IMR-90 (cell line): ENCODE results near the gene CYBRD1. TPM values are rescaled to one million over a fixed set of nuclear protein-coding genes. Genes with fewer than 3 reads are reported as not detected.

Experiments
- ATAC-seq: fragments of 200-7000 bp; cut with Tn5 transposase; 2 replicates; pipeline ENCODE4 v1.9.1; 2020; ENCODE audit warnings: low read depth, mild to moderate bottlenecking, moderate library complexity
- BruUV-seq: library from RNA; stranded (reverse); fragments of 400-500 nt; replicated peaks from 2 replicates; lab custom pipeline; 2021; lab: Mats Ljungman, UMichigan
- CTCF ChIA-PET: fragments of 300-600 bp; formaldehyde crosslinking; extraction: SDS; loops from one replicate; lab custom pipeline; 2021; ENCODE audit warnings: antibody characterized with exemption; lab: Yijun Ruan, JAX
- POLR2A ChIA-PET: fragments of 300-600 bp; sonication (Branson Sonifier 250); formaldehyde crosslinking; loops from one replicate; lab custom pipeline; 2022; ENCODE audit warnings: antibody characterized with exemption; ENCODE audit not compliant: unreplicated experiment; lab: Charles Lee
- DNase-seq: peaks from one replicate; pipeline ENCODE4 v3.0.0; 2013
- H2AFZ ChIP-seq: replicated peaks from 2 replicates; pipeline ENCODE3; 2013; ENCODE audit warnings: low read length, mild to moderate bottlenecking; ENCODE audit not compliant: poor library complexity
- H2AK5ac ChIP-seq: 2 replicates; pipeline ENCODE4 v1.6.1; 2013; ENCODE audit warnings: low read depth, low read length, inconsistent platforms
- H2AK9ac ChIP-seq: replicated peaks from 2 replicates; pipeline ENCODE3; 2013; ENCODE audit warnings: mild to moderate bottlenecking, low read depth, low read length, moderate library complexity; ENCODE audit not compliant: poor library complexity
- H2BK120ac ChIP-seq: 2 replicates; pipeline ENCODE4 v1.6.1; 2013; ENCODE audit warnings: low read depth, low read length, inconsistent platforms
- H2BK15ac ChIP-seq: 3 replicates; pipeline ENCODE4 v1.6.1; 2013; ENCODE audit warnings: low read depth, low read length, inconsistent platforms
- H2BK20ac ChIP-seq: 2 replicates; pipeline ENCODE4 v1.6.1; 2013; ENCODE audit warnings: low read depth, mild to moderate bottlenecking, inconsistent platforms, low read length, moderate library complexity
- H2BK5ac ChIP-seq: 2 replicates; pipeline ENCODE4 v1.6.1; 2013; ENCODE audit warnings: mild to moderate bottlenecking, low read depth, low read length, inconsistent platforms; ENCODE audit not compliant: poor library complexity, severe bottlenecking
- H3K14ac ChIP-seq: replicated peaks from 2 replicates; pipeline ENCODE4 v1.6.1; 2013; ENCODE audit warnings: low read depth, low read length, inconsistent platforms
- H3K18ac ChIP-seq: 2 replicates; pipeline ENCODE4 v1.6.1; 2013; ENCODE audit warnings: low read depth, low read length, control low read depth
- H3K23ac ChIP-seq: 2 replicates; pipeline ENCODE4 v1.6.1; 2013; ENCODE audit warnings: low read depth, low read length, inconsistent platforms
- H3K27ac ChIP-seq: 2 replicates; pipeline ENCODE4 v1.5.1; 2013; ENCODE audit warnings: mild to moderate bottlenecking, control low read depth, low read length; ENCODE audit not compliant: insufficient read depth
- H3K27me3 ChIP-seq: 2 replicates; pipeline ENCODE4 v1.6.1; 2013; ENCODE audit warnings: low read length; ENCODE audit not compliant: control insufficient read depth, insufficient read depth
- H3K36me3 ChIP-seq: 2 replicates; pipeline ENCODE4 v1.6.1; 2013; ENCODE audit warnings: low read length, mixed read lengths; ENCODE audit not compliant: control insufficient read depth, insufficient read depth
- H3K4ac ChIP-seq: 2 replicates; pipeline ENCODE4 v1.6.1; 2013; ENCODE audit warnings: low read depth, low read length, inconsistent platforms
- H3K4me1 ChIP-seq: 2 replicates; pipeline ENCODE4 v1.6.1; 2013; ENCODE audit warnings: low read length, mixed read lengths; ENCODE audit not compliant: control insufficient read depth, insufficient read depth
- H3K4me2 ChIP-seq: 2 replicates; pipeline ENCODE4 v1.6.1; 2013; ENCODE audit warnings: low read depth, mild to moderate bottlenecking, control low read depth, low read length, moderate library complexity
- H3K4me3 ChIP-seq: 2 replicates; pipeline ENCODE4 v1.5.1; 2013; ENCODE audit warnings: low read depth, mild to moderate bottlenecking, control low read depth, low read length, moderate library complexity; ENCODE audit not compliant: insufficient read depth
- H3K56ac ChIP-seq: 2 replicates; pipeline ENCODE4 v1.6.1; 2013; ENCODE audit warnings: low read length, inconsistent platforms; ENCODE audit not compliant: insufficient read depth; ENCODE audit errors: extremely low read depth
- H3K79me1 ChIP-seq, 2 experiments: 2 replicates each; pipeline ENCODE4 v1.6.1; 2013; ENCODE audit warnings: low read length in 2 of 2, inconsistent platforms in 1 of 2, low read depth in 1 of 2
- H3K9ac ChIP-seq: 2 replicates; pipeline ENCODE4 v1.6.1; 2013; ENCODE audit warnings: low read depth, low read length, control low read depth
- H3K9me1 ChIP-seq: 2 replicates; pipeline ENCODE4 v1.6.1; 2013; ENCODE audit warnings: low read length, inconsistent platforms; ENCODE audit not compliant: insufficient read depth
- H3K9me3 ChIP-seq: 2 replicates; pipeline ENCODE4 v1.6.1; 2013; ENCODE audit warnings: low read length; ENCODE audit not compliant: control insufficient read depth, insufficient read depth
- H4K20me1 ChIP-seq: 2 replicates; pipeline ENCODE4 v1.6.1; 2013; ENCODE audit warnings: low read length, inconsistent platforms; ENCODE audit not compliant: insufficient read depth
- H4K5ac ChIP-seq: 2 replicates; pipeline ENCODE4 v1.6.1; 2013; ENCODE audit warnings: mild to moderate bottlenecking, low read depth, low read length, control low read depth
- H4K8ac ChIP-seq, 2 experiments: 2 replicates each; pipeline ENCODE4 v1.6.1; 2013; ENCODE audit warnings: low read depth in 2 of 2, low read length in 2 of 2, control low read depth in 1 of 2, inconsistent platforms in 1 of 2
- H4K91ac ChIP-seq: 2 replicates; pipeline ENCODE4 v1.6.1; 2013; ENCODE audit warnings: low read depth, low read length, inconsistent platforms; ENCODE audit not compliant: insufficient read depth
- BHLHE40 ChIP-seq: fragments of 150-350 bp; IDR thresholded peaks from 2 replicates; pipeline ENCODE4 v1.6.1; 2016; ENCODE audit warnings: mild to moderate bottlenecking, low read depth, low read length
- CEBPB ChIP-seq: IDR thresholded peaks from 2 replicates; pipeline ENCODE4 v1.6.1; 2012; ENCODE audit warnings: low read depth, low read length, improper control_type of control experiment
- CHD1 ChIP-seq: IDR thresholded peaks from 2 replicates; pipeline ENCODE4 v1.6.1; 2012; ENCODE audit warnings: low read depth, low read length, improper control_type of control experiment
- ELK1 ChIP-seq: fragments of 150-350 bp; IDR thresholded peaks from 2 replicates; pipeline ENCODE4 v1.6.1; 2016; ENCODE audit warnings: low read depth, mild to moderate bottlenecking, low read length, moderate library complexity, borderline replicate concordance
- FOS ChIP-seq: fragments of 150-350 bp; IDR thresholded peaks from 2 replicates; pipeline ENCODE4 v1.6.1; 2016; ENCODE audit warnings: low read depth, low read length
- MAFK ChIP-seq: IDR thresholded peaks from 2 replicates; pipeline ENCODE4 v1.6.1; 2012; ENCODE audit warnings: low read depth, low read length, improper control_type of control experiment
- MAZ ChIP-seq: IDR thresholded peaks from 2 replicates; pipeline ENCODE4 v1.6.1; 2012; ENCODE audit warnings: low read depth, mild to moderate bottlenecking, low read length, improper control_type of control experiment, moderate library complexity, borderline replicate concordance
- MXI1 ChIP-seq: IDR thresholded peaks from 2 replicates; pipeline ENCODE4 v1.6.1; 2012; ENCODE audit warnings: low read depth, mild to moderate bottlenecking, low read length, moderate library complexity, borderline replicate concordance
- NFE2L2 ChIP-seq: fragments of 150-350 bp; IDR thresholded peaks from 2 replicates; pipeline ENCODE4 v1.6.1; 2016; ENCODE audit warnings: low read depth, mild to moderate bottlenecking, low read length
- RCOR1 ChIP-seq: IDR thresholded peaks from 2 replicates; pipeline ENCODE4 v1.6.1; 2012; ENCODE audit warnings: mild to moderate bottlenecking, low read length, improper control_type of control experiment; ENCODE audit not compliant: insufficient replicate concordance
- RFX5 ChIP-seq: IDR thresholded peaks from 2 replicates; pipeline ENCODE4 v1.8.0; 2012; ENCODE audit warnings: low read depth, mild to moderate bottlenecking, low read length, moderate library complexity
- SMC3 ChIP-seq: fragments of 150-350 bp; IDR thresholded peaks from 2 replicates; pipeline ENCODE4 v1.6.1; 2016; ENCODE audit warnings: low read depth, mild to moderate bottlenecking, antibody characterized with exemption, low read length, moderate library complexity
- USF2 ChIP-seq: fragments of 150-350 bp; IDR thresholded peaks from 2 replicates; pipeline ENCODE4 v1.6.1; 2017; ENCODE audit warnings: mild to moderate bottlenecking, antibody characterized with exemption, low read length, low read depth
- WGBS, 2 experiments: methylation state at CpG; one replicate each; pipeline versions ENCODE4 v1.1.5 to v1.1.7; 2013; ENCODE audit warnings: missing lambda C conversion rate in 2 of 2; ENCODE audit not compliant: insufficient read length in 1 of 2; ENCODE audit errors: extremely low coverage in 2 of 2; 5-methylcytosine and 5-hydroxymethylcytosine counted together
- dilution Hi-C: fragments of 300-500 bp; cut with HindIII; formaldehyde crosslinking; loops from one replicate; pipeline ENCODE4 v1.14.3; 2018; ENCODE audit warnings: low sequenced_read_pairs; ENCODE audit not compliant: unreplicated experiment
- in situ Hi-C: fragments of 300-500 bp; cut with MboI; formaldehyde crosslinking; loops from 3 replicates; pipeline ENCODE4 v1.14.3; 2019; ENCODE audit warnings: low sequenced_read_pairs, inconsistent platforms, mixed read lengths
- intact Hi-C: fragments of 100-400 bp; cut with micrococcal nuclease; formaldehyde crosslinking; loops from 2 replicates; pipeline ENCODE4 v1.10.0; 2022
- polyA plus RNA-seq, 3 experiments: library from polyadenylated mRNA; depleted of rRNA; stranded (reverse); fragments of >200 nt; gene quantifications; 2 replicates each; pipeline ENCODE4 v1.2.3, GENCODE V29; 2012; ENCODE audit warnings: low replicate concordance in 1 of 3
- total RNA-seq: library from RNA; depleted of rRNA; stranded (reverse); fragments of >200 nt; gene quantifications from 2 replicates; pipeline ENCODE4 v1.2.3, GENCODE V29; 2012

Gene CYBRD1
- total and polyA plus RNA-seq, 2 of the 4 experiments (the other 2 are of a cell fraction) = 53.2 to 103 TPM

GRCh38 chr2:171480908-171481307 is 41.4 kb upstream of the CYBRD1 start:
- Histone ChIP-seq H3K9me1 (peaks cover 8% of the 10 kb centered on the region; the same call in 1 of the 2 replicates), H4K8ac (no peak overlapping the region), H4K20me1 (no peaks in the 10 kb centered on the region), H2BK20ac (no peak overlapping the region), H3K4me2 (no peak overlapping the region), H3K36me3 (0 out of 2 replicates have a peak, but pooled peaks cover 1% of the 10 kb centered on the region), H2BK15ac (no peak overlapping the region), H4K5ac (no peak overlapping the region), H3K4me1 (peaks cover 2% of the 10 kb centered on the region), H2AFZ (no peak overlapping the region), H2BK120ac (no peak overlapping the region), H3K27me3 (no peaks in the 10 kb centered on the region), H3K27ac (no peak overlapping the region), H4K91ac (no peak overlapping the region), H3K9me3 (no peaks in the 10 kb centered on the region), H3K4me3 (no peak overlapping the region), H3K56ac (no peak overlapping the region), H3K23ac (no peak overlapping the region), H2BK5ac (no peak overlapping the region), H2AK9ac (no peak overlapping the region), H3K4ac (no peak overlapping the region), H3K9ac (no peak overlapping the region), H3K79me1 (no peaks in the 10 kb centered on the region; a peak in 1 of 4 replicates), H3K14ac (no peak overlapping the region), H2AK5ac (no peak overlapping the region), H3K18ac (no peak overlapping the region)
- intact Hi-C loops (no loop called here), dilution Hi-C loops (no loop called here), in situ Hi-C loops (no loop called here)
- ATAC-seq = no peak
- ChIA-PET CTCF (no interaction called here), POLR2A (no interaction called here)
- DNase-seq = no peak
- no peak for TF ChIP-seq MXI1
- TF ChIP-seq CEBPB = no peak
- no peak for TF ChIP-seq NFE2L2
- no peak for TF ChIP-seq MAZ
- no peak for TF ChIP-seq MAFK
- TF ChIP-seq CHD1 = no peak
- no peak for TF ChIP-seq BHLHE40
- TF ChIP-seq RFX5 = no peak
- TF ChIP-seq FOS = no peak
- no peak for TF ChIP-seq ELK1
- no peak for TF ChIP-seq USF2
- no peak for TF ChIP-seq RCOR1
- no peak for TF ChIP-seq SMC3
- BruUV-seq = no TSS peak
- no CpG with 5 or more reads among the region's 1 CpG for WGBS, 2 experiments
